Panc1 (cell line): ENCODE results near the gene LYZL1.

Experiments used
- CTCF ChIP-seq: fragments of 450-650 bp; IDR thresholded peaks from 2 replicates; pipeline ENCODE4 v1.5.1; 2017; ENCODE audit warnings: mild to moderate bottlenecking
- POLR2AphosphoS5 ChIP-seq: IDR thresholded peaks from 2 replicates; pipeline ENCODE4 v1.6.1; 2012; ENCODE audit warnings: mild to moderate bottlenecking, low read depth, low read length, moderate library complexity
- REST ChIP-seq, 2 experiments: IDR thresholded peaks; 2 replicates each; pipeline ENCODE4 v1.6.1; 2011 to 2012; ENCODE audit warnings: low read depth in 2 of 2, control low read depth in 1 of 2, low read length in 1 of 2, mild to moderate bottlenecking in 1 of 2, moderate library complexity in 1 of 2; ENCODE audit not compliant: insufficient read depth in 1 of 2
- SIN3A ChIP-seq: IDR thresholded peaks from 2 replicates; pipeline ENCODE4 v1.6.1; 2012; ENCODE audit warnings: low read depth, mild to moderate bottlenecking, low read length, moderate library complexity, borderline replicate concordance; ENCODE audit not compliant: insufficient read depth
- TCF7L2 ChIP-seq: IDR thresholded peaks from 2 replicates; pipeline ENCODE4 v1.6.1; 2011; ENCODE audit warnings: mild to moderate bottlenecking, low read depth, low read length, inconsistent platforms

GRCh38 chr10:29254123-29255046 is 34.5 kb upstream of the LYZL1 start:
- TF ChIP-seq CTCF (no peak), TCF7L2 (no peak), POLR2AphosphoS5 (no peak), REST (IDR thresholded peaks at IDR 0.05; ENCODE audit: insufficient read depth in 1 of 2, low read depth in 2 of 2, low read length in 1 of 2) (no peak), SIN3A (no peak)
